HEK293 (cell line): ENCODE measurements around the gene RASD2.
"Not testable (repeated sequence)": the region's sequence is repeated elsewhere in the genome, so short reads cannot be mapped to it uniquely, and the experiment has no call there.

Experiments used
- CTCF ChIA-PET: fragments of 350-600 bp; formaldehyde crosslinking; extraction: SDS; loops from one replicate; lab custom pipeline; 2021; ENCODE audit warnings: antibody characterized with exemption; lab: Yijun Ruan, JAX
- POLR2A ChIA-PET: fragments of 300-600 bp; formaldehyde crosslinking; extraction: SDS; loops from one replicate; lab custom pipeline; 2020; ENCODE audit warnings: antibody characterized with exemption, inconsistent platforms; lab: Yijun Ruan, JAX
- H3K27ac ChIP-seq: fragments of 200-500 bp; sonication (Bioruptor generic); 2 replicates; pipeline ENCODE4 v1.5.1; 2014; ENCODE audit warnings: low read depth, low read length, control low read depth, inconsistent platforms; ENCODE audit errors: extremely low read depth
- H3K36me3 ChIP-seq, 2 experiments: fragments of 200-500 bp in 1 of 2; sonication (Bioruptor generic) in 1 of 2; 1 replicate in 1 of 2; 2 replicates in 1 of 2; pipeline ENCODE4 v1.5.1; 2014 to 2017; ENCODE audit warnings: inconsistent platforms in 2 of 2, low read length in 2 of 2; ENCODE audit not compliant: control insufficient read depth in 2 of 2, insufficient read depth in 1 of 2
- H3K4me1 ChIP-seq: fragments of 200-500 bp; sonication (Bioruptor generic); 2 replicates; pipeline ENCODE4 v1.5.1; 2014; ENCODE audit warnings: mild to moderate bottlenecking, low read length, inconsistent platforms; ENCODE audit not compliant: control insufficient read depth, insufficient read depth
- H3K4me3 ChIP-seq: 2 replicates; pipeline ENCODE4 v1.5.1; 2011; ENCODE audit warnings: low read depth, mild to moderate bottlenecking, control low read depth, low read length, moderate library complexity
- H3K9me3 ChIP-seq: fragments of 200-500 bp; sonication (Bioruptor generic); 2 replicates; pipeline ENCODE4 v1.5.1; 2014; ENCODE audit warnings: low read depth, low read length, inconsistent platforms; ENCODE audit not compliant: control insufficient read depth, insufficient read depth
- ELK4 ChIP-seq: IDR thresholded peaks from 2 replicates; pipeline ENCODE4 v1.6.1; 2011; ENCODE audit warnings: mild to moderate bottlenecking, low read depth, low read length, borderline replicate concordance
- MEIS1 ChIP-seq: sonication (generic); formaldehyde crosslinking; IDR thresholded peaks from 2 replicates; pipeline ENCODE4 v1.8.1; 2022; ENCODE audit warnings: missing genetic modification reagents, mild to moderate bottlenecking, borderline replicate concordance
- RBAK ChIP-seq: fragments of 450-650 bp; formaldehyde crosslinking; IDR thresholded peaks from 2 replicates; pipeline ENCODE4 v1.5.1; 2016; ENCODE audit warnings: missing biosample characterization, missing genetic modification characterization
- SETDB1 ChIP-seq: IDR thresholded peaks from one replicate; pipeline ENCODE4 v1.6.1; 2017; ENCODE audit warnings: mild to moderate bottlenecking, low read length, moderate library complexity, mixed read lengths; ENCODE audit not compliant: insufficient read length
- YY1 ChIP-seq: fragments of 450-650 bp; formaldehyde crosslinking; IDR thresholded peaks from 2 replicates; pipeline ENCODE4 v1.5.1; 2018; ENCODE audit warnings: missing biosample characterization, missing genetic modification characterization
- YY2 ChIP-seq: fragments of 450-650 bp; formaldehyde crosslinking; IDR thresholded peaks from 2 replicates; pipeline ENCODE4 v1.5.1; 2016; ENCODE audit warnings: missing biosample characterization, missing genetic modification characterization
- ZNF132 ChIP-seq: fragments of 450-650 bp; formaldehyde crosslinking; IDR thresholded peaks from 2 replicates; pipeline ENCODE4 v1.5.1; 2017; ENCODE audit warnings: missing biosample characterization, missing genetic modification characterization, borderline replicate concordance
- ZNF16 ChIP-seq: fragments of 450-650 bp; formaldehyde crosslinking; IDR thresholded peaks from 2 replicates; pipeline ENCODE4 v1.5.1; 2016; ENCODE audit warnings: low read depth, missing biosample characterization, missing genetic modification characterization
- ZNF175 ChIP-seq: fragments of 450-650 bp; formaldehyde crosslinking; IDR thresholded peaks from 2 replicates; pipeline ENCODE4 v1.5.1; 2016; ENCODE audit warnings: missing biosample characterization, missing genetic modification characterization
- ZNF18 ChIP-seq: fragments of 450-650 bp; formaldehyde crosslinking; IDR thresholded peaks from 2 replicates; pipeline ENCODE4 v1.5.1; 2016; ENCODE audit warnings: missing biosample characterization, missing genetic modification characterization
- ZNF248 ChIP-seq: fragments of 450-650 bp; formaldehyde crosslinking; IDR thresholded peaks from 2 replicates; pipeline ENCODE4 v1.5.1; 2017; ENCODE audit warnings: missing biosample characterization, missing genetic modification characterization
- ZNF274 ChIP-seq, 2 experiments: fragments of 200-500 bp in 1 of 2; fragments of 450-650 bp in 1 of 2; sonication (Bioruptor generic) in 1 of 2; formaldehyde crosslinking in 1 of 2; IDR thresholded peaks; 2 replicates each; pipeline versions ENCODE4 v1.5.1 to v1.6.1; 2014 to 2016; ENCODE audit warnings: borderline replicate concordance in 1 of 2, inconsistent platforms in 1 of 2, low read length in 1 of 2, missing biosample characterization in 1 of 2, missing genetic modification characterization in 1 of 2
- ZNF521 ChIP-seq: fragments of 450-650 bp; formaldehyde crosslinking; IDR thresholded peaks from 2 replicates; pipeline ENCODE4 v1.5.1; 2017; ENCODE audit warnings: missing biosample characterization, mild to moderate bottlenecking, missing genetic modification characterization
- ZNF529 ChIP-seq: fragments of 450-650 bp; formaldehyde crosslinking; IDR thresholded peaks from 2 replicates; pipeline ENCODE4 v1.5.1; 2017; ENCODE audit warnings: missing genetic modification characterization, missing biosample characterization; ENCODE audit not compliant: insufficient replicate concordance
- ZNF629 ChIP-seq: fragments of 450-650 bp; formaldehyde crosslinking; IDR thresholded peaks from 2 replicates; pipeline ENCODE4 v1.5.1; 2017; ENCODE audit warnings: missing biosample characterization, missing genetic modification characterization
- ZNF670 ChIP-seq: fragments of 450-650 bp; formaldehyde crosslinking; IDR thresholded peaks from 2 replicates; pipeline ENCODE4 v1.5.1; 2016; ENCODE audit warnings: missing biosample characterization, missing genetic modification characterization, low read depth
- ZNF677 ChIP-seq: fragments of 450-650 bp; IDR thresholded peaks from 2 replicates; pipeline ENCODE4 v1.5.0; 2018; ENCODE audit warnings: missing biosample characterization, mild to moderate bottlenecking, missing genetic modification characterization, moderate library complexity
- ZNF747 ChIP-seq: fragments of 450-650 bp; formaldehyde crosslinking; IDR thresholded peaks from 2 replicates; pipeline ENCODE4 v1.5.1; 2016; ENCODE audit warnings: missing biosample characterization, missing genetic modification characterization
- ZSCAN30 ChIP-seq: fragments of 450-650 bp; IDR thresholded peaks from 2 replicates; pipeline ENCODE4 v1.5.1; 2018; ENCODE audit warnings: missing biosample characterization, mild to moderate bottlenecking, missing genetic modification characterization, moderate library complexity
- ZXDB ChIP-seq: fragments of 450-650 bp; formaldehyde crosslinking; IDR thresholded peaks from 2 replicates; pipeline ENCODE4 v1.5.1; 2016; ENCODE audit warnings: missing biosample characterization, missing genetic modification characterization

RASD2 gene

GRCh38 chr22:35495711-35496110 is 44.9 kb upstream of the RASD2 start:
- not testable (repeated sequence) for H3K36me3 ChIP-seq

GRCh38 chr22:35496768-35497312 is 43.8 kb upstream of the RASD2 start:
- TF ChIP-seq ZNF274 (IDR thresholded peaks at IDR 0.05; ENCODE audit: low read length) (no peak), ZNF274 (tag by site-specific recombination; IDR thresholded peaks at IDR 0.05; ENCODE audit: borderline replicate concordance) (no peak), ZNF629 (tag by site-specific recombination) (no peak), ZNF529 (tag by site-specific recombination) (no peak), RBAK (tag by site-specific recombination) (no peak), SETDB1 (no peak), ZNF175 (tag by site-specific recombination) (no peak), ZNF132 (tag by site-specific recombination) (no peak), ZNF677 (no peak), YY2 (tag by site-specific recombination) (no peak), ZXDB (tag by site-specific recombination) (no peak), MEIS1 (no peak), ZNF747 (tag by site-specific recombination) (no peak), ZSCAN30 (tag by site-specific recombination) (no peak), ZNF670 (no peak), ZNF16 (tag by site-specific recombination) (no peak), YY1 (tag by site-specific recombination) (no peak), ZNF521 (tag by site-specific recombination) (no peak), ZNF18 (tag by site-specific recombination) (no peak), ZNF248 (tag by site-specific recombination) (no peak), ELK4 (no peak)
- no peaks in the 10 kb centered on the region for H3K4me1 ChIP-seq
- H3K9me3 ChIP-seq, result no peaks in the 10 kb centered on the region
- no peak overlapping the region for H3K4me3 ChIP-seq
- no peak overlapping the region for H3K27ac ChIP-seq
- no peaks in the 10 kb centered on the region for H3K36me3 ChIP-seq
- CTCF ChIA-PET, result interaction anchor here (0.6 to 1.4 kb wide), 5 partner anchors 20 to 569 kb away, joined by 3 to 4 read pairs (median 3); no protein-coding TSS in a partner anchor
- POLR2A ChIA-PET, result interaction anchor here (0.6 kb wide), 1 partner anchor 39 kb away, joined by 3 read pairs; no protein-coding TSS in a partner anchor

More at GRCh38 chr22:35495711-35496110, 44.9 kb upstream of the RASD2 start:
- CTCF ChIA-PET, result interaction anchor here (2.0 kb wide), 1 partner anchor 88 kb away, joined by 6 read pairs; no protein-coding TSS in a partner anchor
- H3K9me3 ChIP-seq, H3K4me3 ChIP-seq, POLR2A ChIA-PET, H3K4me1 ChIP-seq, H3K27ac ChIP-seq: not testable (repeated sequence)
